Gastrocnemius medialis (tissue), 4 donors: Measurements from ENCODE around the gene LGALS3BP.
"Not testable (repeated sequence)": the region's sequence is repeated elsewhere in the genome, so short reads cannot be mapped to it uniquely, and the experiment has no call there.

Experiments used
- POLR2A ChIP-seq, 2 donors: fragments of 450-650 bp; IDR thresholded peaks; one replicate each; pipeline ENCODE4 v1.6.1; 2017; ENCODE audit warnings: antibody characterized with exemption in 2 of 2, mild to moderate bottlenecking in 2 of 2, moderate library complexity in 2 of 2
- TF ChIP-seq, protein P1 (sequence below), 5 experiments: fragments of 450-650 bp in 3 of 5; fragments of 200-600 bp in 2 of 5; sonication (generic) in 2 of 5; IDR thresholded peaks in 4 of 5; conservative IDR thresholded peaks in 1 of 5; 1 replicate in 4 of 5; 2 replicates in 1 of 5; pipeline ENCODE4 v1.5.1; 2016 to 2019; ENCODE audit warnings: antibody characterized with exemption in 5 of 5, mild to moderate bottlenecking in 3 of 5, moderate library complexity in 3 of 5

DNA sequence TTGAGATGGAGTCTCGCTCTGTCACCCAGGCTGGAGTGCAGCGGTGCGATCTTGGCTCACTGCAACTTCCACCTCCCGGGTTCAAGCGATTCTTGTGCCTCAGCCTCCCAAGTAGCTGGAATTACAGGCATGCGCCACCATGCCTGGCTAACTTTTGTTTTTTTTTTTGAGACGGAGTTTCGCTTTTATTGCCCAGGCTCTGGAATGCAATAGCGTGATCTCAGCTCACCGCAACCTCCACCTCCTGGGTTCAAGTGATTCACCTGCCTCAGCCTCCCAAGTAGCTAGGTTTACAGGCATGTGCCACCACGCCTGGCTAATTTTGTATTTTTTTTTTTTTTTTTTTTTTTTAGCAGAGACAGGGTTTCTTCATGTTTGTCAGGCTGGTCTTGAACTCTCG is 34.3 kb downstream of the LGALS3BP start:
- TF ChIP-seq, protein P1, sequence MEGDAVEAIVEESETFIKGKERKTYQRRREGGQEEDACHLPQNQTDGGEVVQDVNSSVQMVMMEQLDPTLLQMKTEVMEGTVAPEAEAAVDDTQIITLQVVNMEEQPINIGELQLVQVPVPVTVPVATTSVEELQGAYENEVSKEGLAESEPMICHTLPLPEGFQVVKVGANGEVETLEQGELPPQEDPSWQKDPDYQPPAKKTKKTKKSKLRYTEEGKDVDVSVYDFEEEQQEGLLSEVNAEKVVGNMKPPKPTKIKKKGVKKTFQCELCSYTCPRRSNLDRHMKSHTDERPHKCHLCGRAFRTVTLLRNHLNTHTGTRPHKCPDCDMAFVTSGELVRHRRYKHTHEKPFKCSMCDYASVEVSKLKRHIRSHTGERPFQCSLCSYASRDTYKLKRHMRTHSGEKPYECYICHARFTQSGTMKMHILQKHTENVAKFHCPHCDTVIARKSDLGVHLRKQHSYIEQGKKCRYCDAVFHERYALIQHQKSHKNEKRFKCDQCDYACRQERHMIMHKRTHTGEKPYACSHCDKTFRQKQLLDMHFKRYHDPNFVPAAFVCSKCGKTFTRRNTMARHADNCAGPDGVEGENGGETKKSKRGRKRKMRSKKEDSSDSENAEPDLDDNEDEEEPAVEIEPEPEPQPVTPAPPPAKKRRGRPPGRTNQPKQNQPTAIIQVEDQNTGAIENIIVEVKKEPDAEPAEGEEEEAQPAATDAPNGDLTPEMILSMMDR (IDR thresholded peaks at IDR 0.05 in 4 of 5, conservative IDR thresholded peaks at IDR 0.05 in 1 of 5): not testable (repeated sequence)
- not testable (repeated sequence) for TF ChIP-seq POLR2A (IDR thresholded peaks at IDR 0.05)
